ENCODE measurements around the gene MAP2K3. TPM values are rescaled to one million over a fixed set of nuclear protein-coding genes. Genes with fewer than 3 reads are reported as not detected.
A peak's percentile ranks its signal among the peaks of the same experiment; 100 is the strongest.
"Not testable (repeated sequence)": the region's sequence is repeated elsewhere in the genome, so short reads cannot be mapped to it uniquely, and the experiment has no call there.

The MAP2K3 gene
- total RNA-seq, 1 donor from 2014 or later: 149 TPM

DNA sequence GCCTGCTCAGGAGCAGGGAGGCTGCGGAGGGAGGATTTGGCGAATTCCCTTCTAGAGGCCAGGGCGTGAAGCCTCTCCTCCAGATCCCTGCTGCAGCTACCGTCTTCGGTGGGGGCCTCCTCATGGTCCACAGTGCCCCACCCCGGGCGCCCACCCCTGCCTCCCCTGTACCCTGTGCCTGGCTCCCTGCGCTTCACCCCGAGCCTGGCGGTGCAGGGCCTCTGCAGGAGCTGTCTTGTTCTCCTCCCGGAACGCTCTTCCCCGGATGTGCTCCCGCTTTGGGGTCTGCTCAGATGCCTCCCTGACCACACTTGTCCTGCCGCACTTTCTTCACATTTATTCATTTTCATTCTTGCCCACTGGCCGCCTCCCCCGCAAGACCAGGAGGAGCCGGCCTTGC is 33.3 kb downstream of the MAP2K3 start:
- H3K4me1 Mint-ChIP-seq (ENCODE audit: low read depth); intact Hi-C loops (cut with micrococcal nuclease); H3K9me3 Mint-ChIP-seq; H3K4me3 Mint-ChIP-seq (ENCODE audit: low read depth); H3K27ac Mint-ChIP-seq; H3K27me3 Mint-ChIP-seq (ENCODE audit: low read depth); DNase-seq (ENCODE audit: low spot score): not testable (repeated sequence)
- peaks cover 11% of the 10 kb centered on the region for H3K36me3 Mint-ChIP-seq (ENCODE audit: low read depth)

DNA sequence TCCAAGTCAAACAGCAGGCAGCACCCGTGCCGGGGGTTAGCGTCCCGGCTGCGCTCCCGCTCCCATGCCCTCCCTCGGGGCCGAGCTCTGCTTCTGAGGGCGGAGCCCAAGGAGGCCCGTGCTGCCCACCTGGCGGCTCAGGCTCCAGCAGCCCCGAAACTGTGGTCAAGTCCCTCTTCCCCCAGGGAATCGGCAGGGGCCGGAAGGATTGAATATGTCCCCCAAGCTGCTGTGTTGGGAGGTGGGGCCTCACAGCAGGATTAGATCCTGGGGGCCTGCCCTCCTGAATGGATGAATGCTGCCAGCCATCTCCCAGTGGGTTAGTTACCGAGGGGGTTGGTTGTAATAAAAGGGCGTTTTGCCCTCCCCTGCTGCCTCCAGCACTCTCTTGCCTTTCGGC is 33.9 kb downstream of the MAP2K3 start:
- no peak overlapping the region for H3K4me3 Mint-ChIP-seq (ENCODE audit: low read depth)
- no peaks in the 10 kb centered on the region for H3K9me3 Mint-ChIP-seq
- H3K4me1 Mint-ChIP-seq (ENCODE audit: low read depth): peaks cover 4% of the 10 kb centered on the region
- DNase-seq (ENCODE audit: low spot score): no peak
- no peak overlapping the region for H3K27ac Mint-ChIP-seq
- H3K36me3 Mint-ChIP-seq (ENCODE audit: low read depth): peaks cover 5% of the 10 kb centered on the region
- intact Hi-C loops (cut with micrococcal nuclease): no loop called here
- H3K27me3 Mint-ChIP-seq (ENCODE audit: low read depth): peaks cover 4% of the 10 kb centered on the region

DNA sequence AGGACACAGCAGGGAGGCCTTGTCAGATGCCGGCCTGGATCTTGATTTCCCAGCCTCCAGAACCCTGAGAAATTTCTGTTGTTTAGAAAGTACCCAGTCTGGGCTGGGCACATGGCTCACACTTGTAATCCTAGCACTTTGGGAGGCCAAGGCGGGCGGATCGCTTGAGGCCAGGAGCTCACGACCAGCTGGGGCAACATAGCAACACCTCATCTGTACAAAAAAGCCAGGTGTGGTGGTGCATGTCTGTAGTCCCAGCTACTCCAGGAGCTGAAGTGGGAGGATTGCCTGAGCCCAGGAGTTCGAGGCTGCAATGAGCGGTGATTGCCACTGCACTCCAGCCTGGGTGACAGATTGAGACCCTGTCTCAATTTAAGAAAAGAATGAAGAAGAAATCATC is 34.3 kb downstream of the MAP2K3 start:
- intact Hi-C loops (cut with micrococcal nuclease); H3K27ac Mint-ChIP-seq; H3K27me3 Mint-ChIP-seq (ENCODE audit: low read depth); H3K9me3 Mint-ChIP-seq; DNase-seq (ENCODE audit: low spot score); H3K4me1 Mint-ChIP-seq (ENCODE audit: low read depth); H3K4me3 Mint-ChIP-seq (ENCODE audit: low read depth); H3K36me3 Mint-ChIP-seq (ENCODE audit: low read depth): not testable (repeated sequence)

DNA sequence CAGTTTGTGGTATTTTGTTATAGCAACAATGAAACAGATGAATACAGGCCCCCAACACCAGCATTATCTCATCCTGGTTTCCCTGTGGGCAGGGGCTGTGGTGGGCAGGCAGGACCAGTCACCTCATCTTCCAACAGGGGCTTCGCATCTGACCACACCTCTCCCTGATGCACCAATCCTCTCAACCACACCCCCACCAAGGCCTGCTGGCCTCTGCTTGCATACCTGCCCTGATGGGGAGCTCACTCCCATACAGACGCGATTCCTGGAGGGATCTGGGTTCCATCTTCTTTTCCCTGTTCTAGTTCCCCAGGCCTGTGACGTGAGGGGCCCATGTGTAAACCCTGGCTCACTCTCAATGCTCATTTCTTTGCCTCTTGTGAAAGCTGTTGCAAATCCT is 34.7 kb downstream of the MAP2K3 start:
- intact Hi-C loops (cut with micrococcal nuclease); H3K4me1 Mint-ChIP-seq (ENCODE audit: low read depth); H3K36me3 Mint-ChIP-seq (ENCODE audit: low read depth); H3K4me3 Mint-ChIP-seq (ENCODE audit: low read depth); H3K27me3 Mint-ChIP-seq (ENCODE audit: low read depth); H3K27ac Mint-ChIP-seq; DNase-seq (ENCODE audit: low spot score); H3K9me3 Mint-ChIP-seq: not testable (repeated sequence)

DNA sequence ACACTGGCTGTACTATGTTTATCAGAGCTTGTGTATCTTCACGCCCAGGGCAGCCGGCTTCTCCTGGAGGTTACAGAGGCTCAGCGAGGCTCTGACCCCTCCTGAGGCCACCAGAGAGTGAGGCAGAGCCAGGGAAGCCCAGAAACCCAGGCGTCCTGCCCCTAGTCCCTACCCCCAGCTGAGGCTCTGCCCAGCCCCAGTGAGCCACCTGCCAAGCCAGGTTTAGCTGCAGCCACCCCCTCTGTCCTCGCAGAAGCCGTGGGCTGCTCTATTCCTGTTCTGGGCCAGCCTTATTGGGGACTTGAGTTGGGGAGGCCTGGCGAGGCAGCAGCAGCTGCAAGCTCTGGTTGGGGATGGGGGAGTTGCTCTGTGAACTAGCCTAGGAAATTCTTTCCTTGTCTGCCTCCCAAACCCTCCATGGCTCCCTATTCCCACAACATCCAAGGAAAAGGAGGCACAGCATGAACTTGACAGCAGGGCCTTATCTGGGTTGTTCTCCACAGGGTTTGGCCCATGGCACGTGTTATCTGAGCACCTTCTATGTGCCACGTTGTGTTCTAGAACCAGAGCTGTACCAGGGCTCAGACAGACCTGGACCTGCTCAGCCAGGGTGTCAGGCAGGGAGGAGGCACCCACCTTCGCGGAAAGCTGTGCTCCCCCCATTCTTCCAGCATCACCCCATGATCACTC is 35.3 kb downstream of the MAP2K3 start:
- not testable (repeated sequence) for H3K36me3 Mint-ChIP-seq (ENCODE audit: low read depth); H3K9me3 Mint-ChIP-seq; H3K4me3 Mint-ChIP-seq (ENCODE audit: low read depth); H3K4me1 Mint-ChIP-seq (ENCODE audit: low read depth); H3K27ac Mint-ChIP-seq; DNase-seq (ENCODE audit: low spot score)
- intact Hi-C loops (cut with micrococcal nuclease): loop anchor here (5.0 to 10.0 kb wide), 3 partner anchors 38 to 195 kb away; partner anchors contain the start of genes DHRS7B and MAP2K3
- peaks cover 13% of the 10 kb centered on the region for H3K27me3 Mint-ChIP-seq (ENCODE audit: low read depth)

DNA sequence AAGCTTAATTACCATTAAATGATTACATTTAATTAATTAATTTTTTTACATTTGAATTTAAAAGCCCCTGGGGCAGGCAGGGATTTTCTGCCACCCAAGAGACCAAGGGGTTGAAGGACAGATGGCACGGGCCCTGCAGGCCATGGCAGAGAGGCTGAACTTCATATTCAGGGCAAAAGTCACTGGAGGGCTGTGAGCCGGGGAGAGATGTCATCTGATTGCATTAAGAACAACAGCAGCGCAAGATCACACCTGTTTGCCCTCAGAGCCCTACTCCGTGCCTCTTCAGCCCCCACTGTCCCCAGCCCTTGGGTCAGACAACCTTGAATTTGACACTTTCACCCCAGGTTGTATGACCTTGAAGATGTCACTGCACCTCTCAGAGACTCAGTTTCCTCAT is 35.9 kb downstream of the MAP2K3 start:
- not testable (repeated sequence) for H3K27ac Mint-ChIP-seq; H3K4me3 Mint-ChIP-seq (ENCODE audit: low read depth); H3K36me3 Mint-ChIP-seq (ENCODE audit: low read depth); H3K4me1 Mint-ChIP-seq (ENCODE audit: low read depth); H3K9me3 Mint-ChIP-seq; DNase-seq (ENCODE audit: low spot score)
- peaks cover 14% of the 10 kb centered on the region for H3K27me3 Mint-ChIP-seq (ENCODE audit: low read depth)
- intact Hi-C loops (cut with micrococcal nuclease): loop anchor here (5.0 to 10.0 kb wide), 3 partner anchors 38 to 196 kb away; partner anchors contain the start of genes DHRS7B and MAP2K3

DNA sequence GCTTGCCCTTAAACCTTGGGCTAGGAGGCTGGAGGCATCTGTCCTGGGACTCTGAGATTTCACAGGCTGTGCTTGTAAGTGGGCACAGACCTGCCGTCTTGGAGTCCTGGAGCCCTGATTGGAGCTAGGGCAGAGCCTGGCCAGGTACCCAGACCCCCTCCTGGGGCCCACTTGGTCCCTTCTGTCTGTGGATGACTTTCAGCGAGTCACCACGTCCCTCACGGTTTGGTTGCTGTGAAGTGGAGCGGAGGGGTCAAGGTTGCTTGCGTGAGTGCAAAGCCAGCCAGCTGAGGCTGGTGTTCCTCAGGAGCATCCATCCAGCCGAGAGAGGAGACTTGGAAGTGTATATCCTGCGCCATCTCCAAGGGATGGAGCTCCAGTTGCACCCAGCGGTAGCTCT is 36.5 kb downstream of the MAP2K3 start:
- not testable (repeated sequence) for H3K9me3 Mint-ChIP-seq; H3K27ac Mint-ChIP-seq; H3K4me3 Mint-ChIP-seq (ENCODE audit: low read depth); DNase-seq (ENCODE audit: low spot score); H3K36me3 Mint-ChIP-seq (ENCODE audit: low read depth); H3K4me1 Mint-ChIP-seq (ENCODE audit: low read depth)
- H3K27me3 Mint-ChIP-seq (ENCODE audit: low read depth): peaks cover 18% of the 10 kb centered on the region
- intact Hi-C loops (cut with micrococcal nuclease): loop anchor here (5.0 to 10.0 kb wide), 3 partner anchors 39 to 196 kb away; partner anchors contain the start of genes DHRS7B and MAP2K3

DNA sequence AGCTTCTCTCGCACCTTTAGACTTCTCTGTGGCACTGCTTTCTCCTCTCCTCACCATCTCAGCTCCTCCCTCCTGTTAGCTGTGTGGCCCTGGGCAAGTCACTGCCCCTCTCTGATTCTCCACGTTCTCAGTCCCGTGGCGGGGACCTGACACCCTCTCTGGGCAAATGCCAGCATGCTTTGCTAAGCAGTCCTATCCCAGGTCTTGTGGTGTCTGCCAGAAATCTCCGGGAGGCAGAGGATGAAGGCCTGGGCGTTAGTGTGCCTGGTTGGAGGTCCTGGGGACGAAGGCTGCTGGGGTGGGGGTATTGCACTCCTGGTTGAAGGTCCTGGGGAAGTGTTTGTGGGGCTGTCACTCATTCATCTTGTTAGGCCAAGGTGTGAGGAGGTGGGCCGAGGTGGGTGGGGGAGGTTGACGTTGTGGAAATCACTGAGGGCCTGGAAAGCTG is 37.3 kb downstream of the MAP2K3 start:
- intact Hi-C loops (cut with micrococcal nuclease): loop anchor here (5.0 to 10.0 kb wide), 3 partner anchors 39 to 197 kb away; partner anchors contain the start of genes DHRS7B and MAP2K3
- H3K36me3 Mint-ChIP-seq (ENCODE audit: low read depth); H3K4me1 Mint-ChIP-seq (ENCODE audit: low read depth); H3K9me3 Mint-ChIP-seq; DNase-seq (ENCODE audit: low spot score); H3K27ac Mint-ChIP-seq; H3K4me3 Mint-ChIP-seq (ENCODE audit: low read depth): not testable (repeated sequence)
- peaks cover 18% of the 10 kb centered on the region for H3K27me3 Mint-ChIP-seq (ENCODE audit: low read depth)

DNA sequence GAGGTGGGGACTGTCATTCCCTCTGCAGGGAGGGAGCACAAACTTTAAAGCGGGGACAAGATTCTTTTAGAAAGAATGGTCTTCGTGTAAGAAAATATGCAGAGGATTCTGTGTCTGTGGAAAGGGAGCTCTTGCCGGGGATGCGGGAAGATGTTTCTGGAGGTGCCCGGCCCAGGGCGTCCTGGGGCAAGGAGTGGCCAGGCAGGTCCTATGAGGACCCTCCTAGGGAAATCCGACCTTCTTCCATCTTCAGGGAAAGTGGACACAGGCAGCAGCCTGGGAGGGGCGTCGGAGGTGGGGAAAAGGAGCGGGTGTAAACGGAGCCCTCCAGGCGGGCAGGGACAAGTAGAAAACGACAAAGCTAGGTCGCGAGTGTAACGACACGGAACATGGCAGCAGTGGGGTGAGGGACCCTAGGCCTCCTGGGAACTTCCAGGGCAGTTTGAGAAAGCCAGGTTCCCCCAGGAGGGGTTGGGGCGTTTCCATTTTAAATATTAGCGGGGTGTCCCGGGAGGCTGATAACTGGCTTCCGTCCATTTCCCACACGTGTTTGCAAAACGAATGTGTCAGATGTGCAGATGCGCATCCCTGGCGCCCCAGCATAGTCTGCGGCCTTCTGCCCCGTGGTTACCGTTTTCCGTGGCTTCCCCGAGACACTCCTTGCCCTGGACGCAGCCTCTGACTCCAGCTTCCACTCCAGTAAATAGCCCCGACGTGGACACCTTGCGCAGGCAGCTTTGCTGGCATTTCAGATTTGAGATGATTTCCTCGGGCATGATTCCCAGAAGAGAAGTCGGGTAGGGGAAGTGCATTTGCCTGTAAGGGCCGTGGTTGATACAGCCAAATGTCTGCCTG is 39.0 kb downstream of the MAP2K3 start:
- H3K36me3 Mint-ChIP-seq (ENCODE audit: low read depth); H3K9me3 Mint-ChIP-seq; H3K27ac Mint-ChIP-seq; DNase-seq (ENCODE audit: low spot score); H3K4me1 Mint-ChIP-seq (ENCODE audit: low read depth): not testable (repeated sequence)
- peaks cover 19% of the 10 kb centered on the region for H3K27me3 Mint-ChIP-seq (ENCODE audit: low read depth)
- intact Hi-C loops (cut with micrococcal nuclease): loop anchor here (5.0 to 10.0 kb wide), 3 partner anchors 41 to 199 kb away; partner anchors contain the start of genes DHRS7B and MAP2K3
- peak overlapping the region; percentile 88 for H3K4me3 Mint-ChIP-seq (ENCODE audit: low read depth)

DNA sequence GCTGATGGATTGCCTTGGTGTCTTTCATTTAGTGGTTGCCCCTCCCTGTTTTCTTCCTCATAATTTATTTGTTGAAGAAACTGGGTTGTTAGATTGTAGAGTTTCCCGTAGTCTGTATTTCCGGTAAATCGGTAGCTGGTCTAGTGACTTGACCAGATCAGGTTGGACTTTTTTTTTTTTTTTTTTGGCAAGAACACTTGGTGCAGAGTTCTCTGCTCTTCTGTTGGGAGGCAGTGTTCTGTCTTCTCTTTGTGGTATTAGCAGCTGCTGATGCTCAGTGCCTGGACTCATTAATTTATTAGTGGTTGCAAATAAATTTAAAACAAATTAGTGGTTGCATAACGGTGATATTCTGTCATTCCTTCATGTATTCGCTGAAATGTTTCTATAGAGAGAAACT is 40.2 kb downstream of the MAP2K3 start:
- peaks cover 19% of the 10 kb centered on the region for H3K27me3 Mint-ChIP-seq (ENCODE audit: low read depth)
- not testable (repeated sequence) for H3K4me1 Mint-ChIP-seq (ENCODE audit: low read depth); H3K36me3 Mint-ChIP-seq (ENCODE audit: low read depth); H3K27ac Mint-ChIP-seq; DNase-seq (ENCODE audit: low spot score); H3K9me3 Mint-ChIP-seq; H3K4me3 Mint-ChIP-seq (ENCODE audit: low read depth)
- intact Hi-C loops (cut with micrococcal nuclease): loop anchor here (5.0 to 10.0 kb wide), 3 partner anchors 42 to 200 kb away; partner anchors contain the start of genes DHRS7B and MAP2K3

DNA sequence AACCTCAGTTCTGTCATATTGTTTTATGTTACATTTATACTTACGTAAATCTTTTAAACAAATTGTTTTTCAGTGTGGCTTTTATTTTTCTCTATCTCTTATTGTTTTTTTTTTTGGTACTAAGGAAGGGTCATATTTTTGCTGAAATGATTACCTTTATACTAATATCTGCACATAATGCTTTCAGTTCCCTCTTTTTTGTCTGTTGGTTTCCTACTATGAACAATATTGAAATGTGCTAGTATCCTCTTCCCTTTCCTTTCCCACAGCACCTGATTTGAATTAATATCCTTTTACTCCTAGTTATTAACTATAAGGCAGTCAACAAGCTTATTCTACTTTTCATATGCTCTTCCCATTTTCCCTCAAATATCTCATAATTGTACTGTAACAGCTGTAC is 43.4 kb downstream of the MAP2K3 start:
- H3K27me3 Mint-ChIP-seq (ENCODE audit: low read depth): peaks cover 20% of the 10 kb centered on the region

DNA sequence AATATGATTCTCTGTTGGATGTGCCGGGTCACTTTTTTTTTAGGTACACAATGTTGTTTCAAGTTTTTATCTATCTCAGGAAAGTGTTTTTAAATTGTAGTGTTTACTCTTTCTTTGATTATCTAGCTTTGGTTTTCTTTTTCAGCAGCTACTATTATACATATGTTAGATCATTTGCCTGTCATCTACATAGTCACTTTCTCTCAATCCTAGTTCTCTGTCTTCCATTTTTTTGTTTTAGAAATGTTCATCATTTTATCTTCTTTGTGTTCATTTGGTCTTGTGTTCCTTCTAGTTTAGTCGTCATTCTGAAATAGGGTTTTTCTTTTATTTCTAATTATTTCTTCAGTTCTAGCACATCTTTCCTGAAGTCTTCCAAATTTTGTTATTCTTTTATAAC is 44.3 kb downstream of the MAP2K3 start:
- H3K27me3 Mint-ChIP-seq (ENCODE audit: low read depth): peaks cover 16% of the 10 kb centered on the region
- H3K9me3 Mint-ChIP-seq; H3K36me3 Mint-ChIP-seq (ENCODE audit: low read depth); H3K27ac Mint-ChIP-seq; DNase-seq (ENCODE audit: low spot score); H3K4me1 Mint-ChIP-seq (ENCODE audit: low read depth); H3K4me3 Mint-ChIP-seq (ENCODE audit: low read depth): not testable (repeated sequence)
- intact Hi-C loops (cut with micrococcal nuclease): loop anchor here (10.0 kb wide), 2 partner anchors 126 to 204 kb away; partner anchors contain the start of gene DHRS7B

More for the DNA sequence above, 43.4 kb downstream of the MAP2K3 start:
- H3K9me3 Mint-ChIP-seq; DNase-seq (ENCODE audit: low spot score); H3K4me3 Mint-ChIP-seq (ENCODE audit: low read depth); H3K27ac Mint-ChIP-seq; H3K4me1 Mint-ChIP-seq (ENCODE audit: low read depth); H3K36me3 Mint-ChIP-seq (ENCODE audit: low read depth): not testable (repeated sequence)
- intact Hi-C loops (cut with micrococcal nuclease): loop anchor here (10.0 kb wide), 2 partner anchors 127 to 203 kb away; partner anchors contain the start of gene DHRS7B
